ENCODE data around the gene HEXD.

The HEXD gene

DNA sequence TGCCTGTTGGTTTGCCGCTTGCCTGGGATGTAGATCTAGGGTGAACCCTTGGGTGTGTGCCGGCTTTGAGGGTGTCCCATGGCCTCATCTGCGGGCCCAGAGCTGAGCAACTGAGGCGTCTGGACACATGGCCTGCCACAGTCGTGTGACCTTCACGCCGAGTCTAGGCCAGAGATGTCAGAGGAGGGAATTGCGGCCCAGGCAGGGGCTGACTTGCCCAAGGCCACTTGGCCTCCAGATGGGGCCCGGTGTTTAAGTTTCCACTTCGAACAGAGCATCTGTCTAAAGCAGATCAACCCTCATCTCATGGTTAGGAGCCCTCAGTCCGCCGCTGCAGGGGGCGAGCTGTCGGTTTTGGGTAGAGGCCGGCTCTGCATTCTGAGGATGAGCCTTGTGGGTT is 73.4 kb downstream of the HEXD start:
- no CpG with 5 or more reads among the region's 15 CpGs for WGBS (ENCODE audit: insufficient coverage, insufficient read length)
- Histone ChIP-seq H3K27ac (ENCODE audit: low read length) (no peak overlapping the region), H3K4me3 (ENCODE audit: low read length) (no peak overlapping the region), H3K9me3 (ENCODE audit: control insufficient read depth, insufficient read depth, low read length) (no peaks in the 10 kb centered on the region), H3K36me3 (ENCODE audit: control insufficient read depth, insufficient read depth, low read length) (peaks cover 7% of the 10 kb centered on the region), H3K27me3 (ENCODE audit: control insufficient read depth, insufficient read depth, low read length) (no peaks in the 10 kb centered on the region), H3K4me1 (ENCODE audit: control insufficient read depth, insufficient read depth, low read length) (peaks cover 5% of the 10 kb centered on the region; the same call in 1 of the 2 replicates)
- DNase-seq (ENCODE audit: low read depth, low spot score): no peak
